Measurements from ENCODE around the gene UBE3B.

- TF ChIP-seq CTCF (IDR thresholded peaks at IDR 0.05; ENCODE audit: insufficient read depth, low read depth, low read length) (no peak), EZH2 (IDR thresholded peaks at IDR 0.05; ENCODE audit: insufficient read depth, low read length) (no peak)
Observed at GRCh38 chr12:109573914-109574244, 96.4 kb downstream of the UBE3B start.
